Activated B cell treated with CpG ODN at 0.5 μM for 24 hours (primary cell): ENCODE measurements around the gene EPB41L2. TPM values are rescaled to one million over a fixed set of nuclear protein-coding genes. Genes with fewer than 3 reads are reported as not detected.

Source experiments
- ATAC-seq: fragments of 200-7000 bp; cut with Tn5 transposase; one replicate; pipeline ENCODE4 v1.10.0; 2021; ENCODE audit warnings: low read depth, mild to moderate bottlenecking, moderate library complexity
- CTCF ChIA-PET: fragments of 350-600 bp; sonication (Branson Sonifier 250); formaldehyde crosslinking; loops from one replicate; lab custom pipeline; 2021; ENCODE audit warnings: antibody characterized with exemption; lab: Charles Lee
- POLR2A ChIA-PET: fragments of 350-600 bp; sonication (Branson Sonifier 250); formaldehyde crosslinking; loops from one replicate; lab custom pipeline; 2021; ENCODE audit warnings: antibody characterized with exemption; lab: Charles Lee
- DNase-seq: peaks from one replicate; pipeline ENCODE4 v3.0.0; 2022
- H3K27ac Mint-ChIP-seq: one replicate; pipeline ENCODE4 v1.8.0; 2020; ENCODE audit warnings: mixed read lengths
- H3K27me3 Mint-ChIP-seq: one replicate; pipeline ENCODE4 v1.8.0; 2021; ENCODE audit warnings: mixed read lengths
- H3K36me3 Mint-ChIP-seq: one replicate; pipeline ENCODE4 v1.8.0; 2021; ENCODE audit warnings: low read depth, mixed read lengths
- H3K4me1 Mint-ChIP-seq: one replicate; pipeline ENCODE4 v1.8.0; 2021; ENCODE audit warnings: mixed read lengths
- H3K4me3 Mint-ChIP-seq: one replicate; pipeline ENCODE4 v1.8.0; 2020; ENCODE audit warnings: mild to moderate bottlenecking, mixed read lengths
- H3K9me3 Mint-ChIP-seq: one replicate; pipeline ENCODE4 v1.8.0; 2020; ENCODE audit warnings: mixed read lengths
- intact Hi-C: fragments of 100-400 bp; cut with micrococcal nuclease; formaldehyde crosslinking; loops from one replicate; pipeline ENCODE4 v1.15.1; 2024
- total RNA-seq: library from RNA; stranded (reverse); gene quantifications from 2 replicates; pipeline ENCODE4 v1.2.3, GENCODE V29; 2022
- TF ChIP-seq, protein P1 (sequence below): fragments of 200-600 bp; IDR thresholded peaks from one replicate; pipeline ENCODE4 v1.8.0; 2022; ENCODE audit warnings: antibody characterized with exemption, mild to moderate bottlenecking

The EPB41L2 gene
- total RNA-seq, 1 donor from 2014 or later: 62.8 TPM

DNA sequence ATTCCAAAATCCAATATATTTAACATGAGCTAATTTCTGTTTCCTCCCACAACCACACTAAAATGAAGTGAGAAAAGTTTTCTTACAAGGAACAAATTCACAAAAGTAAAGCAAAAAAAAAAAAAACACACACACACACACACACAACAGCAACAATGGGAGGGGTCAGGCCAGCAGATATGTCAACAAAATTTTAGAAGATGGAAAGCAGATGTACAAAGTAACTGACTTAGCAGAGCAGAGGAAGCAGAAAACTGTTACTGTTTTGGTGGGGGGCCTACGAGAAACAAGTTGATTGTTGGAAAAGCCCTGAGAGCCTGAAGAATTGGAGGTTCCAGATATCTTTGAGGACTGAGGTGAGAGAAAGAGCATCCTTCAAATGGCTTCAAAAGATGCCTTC, 11.7 kb downstream of the EPB41L2 start:
- intact Hi-C loops: no loop called here
- no peak overlapping the region for H3K4me3 Mint-ChIP-seq

DNA sequence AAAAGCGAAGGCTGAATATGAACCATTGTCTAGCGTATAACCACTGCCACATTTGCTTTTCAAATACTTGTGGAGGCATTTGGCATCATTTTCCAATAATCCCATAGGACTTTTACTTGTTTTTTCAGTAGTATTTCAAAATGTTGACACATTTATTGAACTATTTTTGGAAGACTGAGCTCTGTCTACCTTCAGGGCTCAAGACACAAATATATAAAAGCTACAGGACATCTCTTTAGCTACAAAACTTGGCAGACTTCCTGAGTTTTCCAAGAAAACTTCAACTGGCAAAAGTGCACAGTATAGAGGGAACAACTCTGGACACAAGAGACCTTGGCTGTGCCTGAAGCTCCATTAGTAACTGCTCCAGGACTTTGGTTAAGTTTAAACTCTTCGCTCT, 13.4 kb downstream of the EPB41L2 start:
- no peaks in the 10 kb centered on the region for H3K4me1 Mint-ChIP-seq
- no peak overlapping the region for H3K27ac Mint-ChIP-seq
- intact Hi-C loops: no loop called here
- POLR2A ChIA-PET: no interaction called here
- no peak for DNase-seq
- H3K27me3 Mint-ChIP-seq: no peaks in the 10 kb centered on the region
- H3K9me3 Mint-ChIP-seq: peaks cover 14% of the 10 kb centered on the region
- TF ChIP-seq, protein P1, sequence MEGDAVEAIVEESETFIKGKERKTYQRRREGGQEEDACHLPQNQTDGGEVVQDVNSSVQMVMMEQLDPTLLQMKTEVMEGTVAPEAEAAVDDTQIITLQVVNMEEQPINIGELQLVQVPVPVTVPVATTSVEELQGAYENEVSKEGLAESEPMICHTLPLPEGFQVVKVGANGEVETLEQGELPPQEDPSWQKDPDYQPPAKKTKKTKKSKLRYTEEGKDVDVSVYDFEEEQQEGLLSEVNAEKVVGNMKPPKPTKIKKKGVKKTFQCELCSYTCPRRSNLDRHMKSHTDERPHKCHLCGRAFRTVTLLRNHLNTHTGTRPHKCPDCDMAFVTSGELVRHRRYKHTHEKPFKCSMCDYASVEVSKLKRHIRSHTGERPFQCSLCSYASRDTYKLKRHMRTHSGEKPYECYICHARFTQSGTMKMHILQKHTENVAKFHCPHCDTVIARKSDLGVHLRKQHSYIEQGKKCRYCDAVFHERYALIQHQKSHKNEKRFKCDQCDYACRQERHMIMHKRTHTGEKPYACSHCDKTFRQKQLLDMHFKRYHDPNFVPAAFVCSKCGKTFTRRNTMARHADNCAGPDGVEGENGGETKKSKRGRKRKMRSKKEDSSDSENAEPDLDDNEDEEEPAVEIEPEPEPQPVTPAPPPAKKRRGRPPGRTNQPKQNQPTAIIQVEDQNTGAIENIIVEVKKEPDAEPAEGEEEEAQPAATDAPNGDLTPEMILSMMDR: no peak
- H3K4me3 Mint-ChIP-seq: no peak overlapping the region
- no peak for ATAC-seq
- CTCF ChIA-PET: no interaction called here
- H3K36me3 Mint-ChIP-seq: peaks cover 19% of the 10 kb centered on the region

More for the DNA sequence above, 11.7 kb downstream of the EPB41L2 start:
- Mint-ChIP-seq H3K27ac (no peak overlapping the region), H3K9me3 (peaks cover 19% of the 10 kb centered on the region), H3K36me3 (peaks cover 23% of the 10 kb centered on the region), H3K4me1 (no peaks in the 10 kb centered on the region), H3K27me3 (no peaks in the 10 kb centered on the region)
- ATAC-seq (no peak), DNase-seq (no peak)
- POLR2A ChIA-PET: interaction anchor here (0.7 kb wide), 1 partner anchor 38 kb away, joined by 5 read pairs; no protein-coding TSS in a partner anchor
- TF ChIP-seq, protein P1: no peak
- CTCF ChIA-PET: no interaction called here

DNA sequence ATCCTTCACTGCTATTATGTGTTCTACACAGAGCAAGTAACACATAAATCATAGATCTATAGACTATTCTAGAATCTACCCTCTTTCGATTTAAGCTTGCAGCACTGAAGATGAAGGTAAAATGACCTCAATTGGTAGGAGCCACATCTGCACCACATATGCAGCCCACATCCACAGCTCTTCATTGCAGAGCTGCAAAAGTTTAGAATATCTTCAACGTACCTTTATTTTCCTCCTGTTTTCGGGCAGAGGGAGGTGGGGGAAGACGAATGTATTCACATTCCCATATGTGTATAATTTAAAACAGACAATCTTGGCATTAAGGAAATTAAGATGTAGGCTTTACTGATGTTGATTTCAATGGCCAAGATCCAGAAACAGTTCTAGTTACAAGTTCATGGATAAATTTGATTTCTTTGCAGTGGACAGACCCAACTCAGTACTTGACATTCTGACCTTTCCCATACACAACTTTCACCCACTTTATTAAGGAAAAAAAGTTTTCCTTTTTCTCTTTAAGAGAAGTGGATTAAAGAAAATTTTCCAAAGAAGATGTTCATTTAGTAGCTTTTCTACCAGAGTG, 14.0 kb downstream of the EPB41L2 start:
- DNase-seq (no peak), ATAC-seq (no peak)
- POLR2A ChIA-PET: no interaction called here
- H3K4me1 Mint-ChIP-seq: no peaks in the 10 kb centered on the region
- H3K4me3 Mint-ChIP-seq: no peak overlapping the region
- CTCF ChIA-PET: no interaction called here
- no peaks in the 10 kb centered on the region for H3K27me3 Mint-ChIP-seq
- intact Hi-C loops: no loop called here
- TF ChIP-seq, protein P1: no peak
- H3K27ac Mint-ChIP-seq: no peak overlapping the region
- H3K36me3 Mint-ChIP-seq: peaks cover 13% of the 10 kb centered on the region
- peaks cover 8% of the 10 kb centered on the region for H3K9me3 Mint-ChIP-seq

DNA sequence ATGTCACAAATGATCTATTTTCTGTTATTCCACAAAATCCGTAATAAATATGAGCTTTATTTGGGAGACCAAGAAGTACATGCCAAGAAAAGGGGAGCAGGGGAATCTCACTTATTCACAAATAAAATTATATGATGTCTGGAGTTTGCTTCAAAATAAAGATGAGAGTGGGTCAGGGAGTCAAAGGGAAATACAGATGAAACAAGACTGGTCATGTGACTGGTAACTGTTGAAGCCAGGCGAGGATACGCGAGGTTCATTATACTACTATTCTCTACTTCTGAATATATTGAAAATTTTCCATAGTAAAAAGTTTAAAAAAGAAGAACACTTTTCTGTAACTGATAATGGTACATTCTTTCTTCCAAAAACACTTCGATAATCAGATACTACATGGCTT, 14.6 kb downstream of the EPB41L2 start:
- ChIA-PET CTCF (no interaction called here), POLR2A (no interaction called here)
- no peaks in the 10 kb centered on the region for H3K27me3 Mint-ChIP-seq
- no peak overlapping the region for H3K4me3 Mint-ChIP-seq
- ATAC-seq: no peak
- H3K36me3 Mint-ChIP-seq: peaks cover 11% of the 10 kb centered on the region
- H3K9me3 Mint-ChIP-seq: peaks cover 4% of the 10 kb centered on the region
- TF ChIP-seq, protein P1: no peak
- DNase-seq: no peak
- no peaks in the 10 kb centered on the region for H3K4me1 Mint-ChIP-seq
- no peak overlapping the region for H3K27ac Mint-ChIP-seq
- intact Hi-C loops: no loop called here

DNA sequence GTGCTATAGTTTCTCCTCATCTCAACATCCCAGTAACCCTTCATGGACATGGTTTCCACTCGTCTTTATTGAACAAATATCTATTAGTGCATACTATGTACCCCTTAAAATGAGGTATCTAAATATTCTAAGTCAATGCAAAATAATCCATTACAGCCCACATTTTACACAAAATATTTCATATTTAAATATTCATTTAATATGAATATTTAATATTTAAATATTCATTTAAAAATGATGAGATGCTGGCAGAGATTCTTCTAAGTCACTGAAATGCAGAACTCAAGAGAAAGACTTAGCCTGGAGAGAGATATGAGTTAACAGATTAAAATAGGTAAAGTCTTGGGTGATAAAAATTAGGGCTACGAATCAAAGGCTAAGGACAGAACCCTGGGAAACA, 17.9 kb downstream of the EPB41L2 start:
- Mint-ChIP-seq H3K27ac (no peak overlapping the region), H3K36me3 (peaks cover 3% of the 10 kb centered on the region), H3K4me1 (no peaks in the 10 kb centered on the region), H3K4me3 (no peak overlapping the region), H3K27me3 (no peaks in the 10 kb centered on the region), H3K9me3 (no peaks in the 10 kb centered on the region)
- intact Hi-C loops: no loop called here
- ChIA-PET POLR2A (no interaction called here), CTCF (no interaction called here)
- ATAC-seq (no peak), DNase-seq (no peak)
- TF ChIP-seq, protein P1: no peak
